ENCODE measurements around the gene CCL11. TPM values are rescaled to one million over a fixed set of nuclear protein-coding genes. Genes with fewer than 3 reads are reported as not detected.

CCL11 gene
- total RNA-seq, 1 donor from 2014 or later: not detected

DNA sequence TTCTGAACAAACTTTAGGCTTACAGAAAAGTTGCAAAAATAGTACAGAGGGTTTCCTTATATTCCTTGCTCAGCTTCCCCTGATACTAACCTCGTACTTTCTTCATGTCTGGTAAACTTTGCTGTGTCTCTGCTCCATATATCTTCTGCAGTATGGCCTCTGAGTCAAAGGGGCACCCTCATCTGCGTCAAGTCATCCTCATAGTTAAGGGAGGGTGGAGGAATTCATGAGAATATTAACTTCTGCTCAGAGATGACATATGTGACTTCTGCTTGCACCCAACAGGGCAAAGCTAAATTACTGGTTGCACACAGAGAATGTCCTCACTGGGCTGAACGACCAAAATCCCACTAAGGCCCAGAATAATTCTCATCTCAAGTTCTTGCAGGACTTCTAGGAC, 19.8 kb upstream of the CCL11 start:
- Mint-ChIP-seq H3K36me3 (ENCODE audit: unreplicated experiment) (no peaks in the 10 kb centered on the region), H3K27ac (ENCODE audit: unreplicated experiment) (no peak overlapping the region), H3K27me3 (ENCODE audit: unreplicated experiment) (peaks cover 46% of the 10 kb centered on the region), H3K4me3 (ENCODE audit: unreplicated experiment) (no peak overlapping the region), H3K4me1 (ENCODE audit: unreplicated experiment) (no peaks in the 10 kb centered on the region), H3K9me3 (ENCODE audit: unreplicated experiment) (no peaks in the 10 kb centered on the region)
- no peak for DNase-seq (ENCODE audit: extremely low spot score, unreplicated experiment)
- no peak for TF ChIP-seq CTCF (IDR thresholded peaks at IDR 0.05)

DNA sequence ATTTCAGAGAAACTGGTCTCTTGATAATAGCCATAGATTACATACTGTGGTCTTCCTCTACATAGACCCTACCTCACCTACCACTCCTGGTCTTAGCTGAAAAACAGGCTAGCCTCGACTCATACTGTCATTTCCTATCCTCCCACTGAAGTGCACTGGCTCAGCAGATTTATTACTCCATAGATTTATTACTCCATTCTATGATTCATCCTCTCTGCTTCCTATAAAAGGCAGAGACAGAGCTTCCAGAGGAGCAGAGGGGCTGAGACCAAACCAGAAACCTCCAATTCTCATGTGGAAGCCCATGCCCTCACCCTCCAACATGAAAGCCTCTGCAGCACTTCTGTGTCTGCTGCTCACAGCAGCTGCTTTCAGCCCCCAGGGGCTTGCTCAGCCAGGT, 15.6 kb upstream of the CCL11 start, which contains the start of gene CCL7:
Gene CCL7 (plus strand): TSS at position 253 of the 400 bp plus-strand sequence. CDS start 70 bp downstream, at position 323.
- Mint-ChIP-seq H3K9me3 (ENCODE audit: unreplicated experiment) (no peaks in the 10 kb centered on the region), H3K4me1 (ENCODE audit: unreplicated experiment) (no peaks in the 10 kb centered on the region), H3K36me3 (ENCODE audit: unreplicated experiment) (peaks cover 2% of the 10 kb centered on the region), H3K27ac (ENCODE audit: unreplicated experiment) (no peak within 1 kb of the TSS), H3K4me3 (ENCODE audit: unreplicated experiment) (no peak within 1 kb of the TSS), H3K27me3 (ENCODE audit: unreplicated experiment) (peaks cover 53% of the 10 kb centered on the region)
- TF ChIP-seq CTCF (IDR thresholded peaks at IDR 0.05): no peak
- DNase-seq (ENCODE audit: extremely low spot score, unreplicated experiment): no peak

- no peaks in the 10 kb centered on the region for H3K9me3 Mint-ChIP-seq (ENCODE audit: unreplicated experiment)
- no peak for TF ChIP-seq CTCF (IDR thresholded peaks at IDR 0.05)
- H3K27me3 Mint-ChIP-seq (ENCODE audit: unreplicated experiment): peaks cover 42% of the 10 kb centered on the region
- no peak overlapping the region for H3K27ac Mint-ChIP-seq (ENCODE audit: unreplicated experiment)
- peaks cover 2% of the 10 kb centered on the region for H3K36me3 Mint-ChIP-seq (ENCODE audit: unreplicated experiment)
- H3K4me1 Mint-ChIP-seq (ENCODE audit: unreplicated experiment): peaks cover 11% of the 10 kb centered on the region
- no peak for DNase-seq (ENCODE audit: extremely low spot score, unreplicated experiment)
- H3K4me3 Mint-ChIP-seq (ENCODE audit: unreplicated experiment): no peak overlapping the region
Observed at GRCh38 chr17:34275881-34276280, 9.7 kb upstream of the CCL11 start.

- peaks cover 42% of the 10 kb centered on the region for H3K27me3 Mint-ChIP-seq (ENCODE audit: unreplicated experiment)
- TF ChIP-seq CTCF (IDR thresholded peaks at IDR 0.05): no peak
- no peaks in the 10 kb centered on the region for H3K9me3 Mint-ChIP-seq (ENCODE audit: unreplicated experiment)
- no peak overlapping the region for H3K4me3 Mint-ChIP-seq (ENCODE audit: unreplicated experiment)
- H3K4me1 Mint-ChIP-seq (ENCODE audit: unreplicated experiment): peaks cover 11% of the 10 kb centered on the region
- peaks cover 2% of the 10 kb centered on the region for H3K36me3 Mint-ChIP-seq (ENCODE audit: unreplicated experiment)
- no peak overlapping the region for H3K27ac Mint-ChIP-seq (ENCODE audit: unreplicated experiment)
- DNase-seq (ENCODE audit: extremely low spot score, unreplicated experiment): no peak
Observed at GRCh38 chr17:34276826-34277225, 8.7 kb upstream of the CCL11 start.

- Mint-ChIP-seq H3K9me3 (ENCODE audit: unreplicated experiment) (no peaks in the 10 kb centered on the region), H3K27ac (ENCODE audit: unreplicated experiment) (no peak overlapping the region), H3K36me3 (ENCODE audit: unreplicated experiment) (no peaks in the 10 kb centered on the region), H3K27me3 (ENCODE audit: unreplicated experiment) (peaks cover 34% of the 10 kb centered on the region), H3K4me1 (ENCODE audit: unreplicated experiment) (peaks cover 17% of the 10 kb centered on the region), H3K4me3 (ENCODE audit: unreplicated experiment) (no peak overlapping the region)
- no peak for TF ChIP-seq CTCF (IDR thresholded peaks at IDR 0.05)
- DNase-seq (ENCODE audit: extremely low spot score, unreplicated experiment): no peak
Observed at GRCh38 chr17:34283571-34283970, 2.0 kb upstream of the CCL11 start.
